GM10248 (cell line): ENCODE results near the gene SLF1.

Experiments
- CTCF ChIA-PET: fragments of 300-600 bp; sonication (Branson Sonifier 250); formaldehyde crosslinking; extraction: SDS; loops from one replicate; lab custom pipeline; 2021; ENCODE audit warnings: antibody characterized with exemption; lab: Yijun Ruan, JAX
- POLR2A ChIA-PET: fragments of 350-650 bp; sonication (Branson Sonifier 250); formaldehyde crosslinking; extraction: SDS; loops from one replicate; lab custom pipeline; 2020; ENCODE audit warnings: antibody characterized with exemption; lab: Yijun Ruan, JAX
- DNase-seq: peaks from one replicate; pipeline ENCODE4 v3.0.0; 2012; ENCODE audit errors: extremely low spot score
- TF ChIP-seq, protein P1 (sequence below): IDR thresholded peaks from 2 replicates; pipeline ENCODE4 v1.5.1; 2012; ENCODE audit warnings: mild to moderate bottlenecking, low read depth; ENCODE audit errors: extremely low read depth, missing control alignments, control extremely low read depth

Gene SLF1

DNA sequence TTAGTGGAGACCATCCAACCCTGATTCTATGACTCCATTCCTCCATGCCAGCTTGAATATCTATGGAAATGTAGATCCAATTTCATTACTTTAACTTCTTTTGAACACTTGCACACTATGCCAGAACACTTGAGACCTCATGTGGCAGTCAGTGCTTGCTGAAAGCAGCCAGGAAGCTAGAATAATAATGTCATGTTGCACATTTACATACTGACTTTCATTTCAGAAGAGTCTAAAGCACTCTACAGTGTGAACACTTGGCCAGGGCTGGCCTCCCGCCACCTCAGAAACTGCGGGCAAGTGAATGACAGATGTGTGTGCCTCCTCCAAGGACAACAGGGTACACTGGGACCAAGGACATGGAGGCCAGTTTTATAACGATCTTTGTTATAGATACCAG is 97.3 kb downstream of the SLF1 start:
- DNase-seq = no peak
- TF ChIP-seq, protein P1, sequence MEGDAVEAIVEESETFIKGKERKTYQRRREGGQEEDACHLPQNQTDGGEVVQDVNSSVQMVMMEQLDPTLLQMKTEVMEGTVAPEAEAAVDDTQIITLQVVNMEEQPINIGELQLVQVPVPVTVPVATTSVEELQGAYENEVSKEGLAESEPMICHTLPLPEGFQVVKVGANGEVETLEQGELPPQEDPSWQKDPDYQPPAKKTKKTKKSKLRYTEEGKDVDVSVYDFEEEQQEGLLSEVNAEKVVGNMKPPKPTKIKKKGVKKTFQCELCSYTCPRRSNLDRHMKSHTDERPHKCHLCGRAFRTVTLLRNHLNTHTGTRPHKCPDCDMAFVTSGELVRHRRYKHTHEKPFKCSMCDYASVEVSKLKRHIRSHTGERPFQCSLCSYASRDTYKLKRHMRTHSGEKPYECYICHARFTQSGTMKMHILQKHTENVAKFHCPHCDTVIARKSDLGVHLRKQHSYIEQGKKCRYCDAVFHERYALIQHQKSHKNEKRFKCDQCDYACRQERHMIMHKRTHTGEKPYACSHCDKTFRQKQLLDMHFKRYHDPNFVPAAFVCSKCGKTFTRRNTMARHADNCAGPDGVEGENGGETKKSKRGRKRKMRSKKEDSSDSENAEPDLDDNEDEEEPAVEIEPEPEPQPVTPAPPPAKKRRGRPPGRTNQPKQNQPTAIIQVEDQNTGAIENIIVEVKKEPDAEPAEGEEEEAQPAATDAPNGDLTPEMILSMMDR = no peak
- POLR2A ChIA-PET = no interaction called here
- CTCF ChIA-PET = interaction anchor here (1.1 to 1.9 kb wide), 3 partner anchors 9 to 22 kb away, joined by 4 to 7 read pairs (median 5); no protein-coding TSS in a partner anchor

DNA sequence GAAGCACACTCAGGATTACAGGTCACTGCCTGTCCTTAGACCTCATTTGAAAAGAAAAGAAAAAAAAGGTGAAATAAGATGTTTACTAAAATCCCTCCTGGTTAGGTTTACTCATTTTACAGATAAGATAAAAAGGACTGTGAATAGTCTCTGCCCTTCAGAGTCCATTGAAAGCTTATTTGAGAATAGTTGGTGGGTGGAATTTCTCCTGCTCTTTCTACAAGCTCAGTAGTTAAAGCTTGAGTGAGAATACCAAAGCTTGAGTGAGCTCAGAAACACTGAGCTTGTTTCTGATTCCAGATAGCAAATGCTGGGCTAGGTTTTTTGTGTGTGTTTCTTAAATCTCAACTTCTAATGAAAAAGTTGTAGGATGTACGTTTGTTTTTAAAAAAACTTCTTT is 106.7 kb downstream of the SLF1 start:
- TF ChIP-seq, protein P1 = no peak
- CTCF ChIA-PET = interaction anchor here (1.0 to 4.5 kb wide), 4 partner anchors 9 to 19 kb away, joined by 3 to 38 read pairs (median 4); no protein-coding TSS in a partner anchor
- POLR2A ChIA-PET = no interaction called here
- DNase-seq = no peak

DNA sequence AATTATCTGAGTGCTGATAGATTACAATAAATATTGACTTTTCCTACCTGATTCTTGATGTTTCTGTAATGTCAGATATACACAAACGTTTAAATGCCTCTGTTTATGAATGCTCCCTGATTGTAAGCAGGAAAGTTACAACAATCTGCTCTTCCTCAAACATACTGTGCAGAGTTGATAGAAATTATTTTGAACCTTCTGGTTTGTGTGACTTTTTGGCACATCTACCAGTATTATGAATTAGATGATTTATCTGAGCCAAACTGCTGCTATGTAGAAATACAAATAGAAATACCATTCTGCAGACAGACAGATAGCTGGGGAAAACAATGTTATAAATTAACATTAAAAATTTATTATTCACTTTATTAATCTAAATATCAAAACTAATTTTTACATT is 113.0 kb downstream of the SLF1 start:
- DNase-seq = no peak
- POLR2A ChIA-PET = no interaction called here
- CTCF ChIA-PET = interaction anchor here (1.3 to 1.6 kb wide), 3 partner anchors 10 to 23 kb away, joined by 3 to 10 read pairs (median 3); no protein-coding TSS in a partner anchor
- TF ChIP-seq, protein P1 = no peak

DNA sequence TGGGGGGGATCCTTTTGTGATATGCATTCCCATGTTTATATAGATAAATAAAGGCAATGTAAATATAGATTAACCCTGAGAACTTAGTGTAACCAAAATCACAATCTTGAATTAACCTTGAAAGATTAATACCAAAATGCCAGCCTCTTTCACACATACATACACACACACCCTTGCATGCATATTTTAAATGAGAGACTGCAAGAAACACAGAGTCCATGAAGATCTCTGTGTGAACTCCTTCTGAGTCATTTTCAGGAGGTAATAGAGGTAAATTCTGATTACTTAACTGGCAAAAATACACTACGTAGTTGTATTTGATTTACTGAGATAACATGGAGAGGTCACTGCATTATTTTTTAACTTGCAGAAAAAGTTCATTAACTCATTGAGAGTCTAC is 118.0 kb downstream of the SLF1 start:
- ChIA-PET POLR2A (no interaction called here), CTCF (interaction anchor here (1.3 to 4.1 kb wide), 8 partner anchors 10 to 212 kb away, joined by 4 to 39 read pairs (median 12); no protein-coding TSS in a partner anchor)
- no peak for DNase-seq
- TF ChIP-seq, protein P1 = no peak

DNA sequence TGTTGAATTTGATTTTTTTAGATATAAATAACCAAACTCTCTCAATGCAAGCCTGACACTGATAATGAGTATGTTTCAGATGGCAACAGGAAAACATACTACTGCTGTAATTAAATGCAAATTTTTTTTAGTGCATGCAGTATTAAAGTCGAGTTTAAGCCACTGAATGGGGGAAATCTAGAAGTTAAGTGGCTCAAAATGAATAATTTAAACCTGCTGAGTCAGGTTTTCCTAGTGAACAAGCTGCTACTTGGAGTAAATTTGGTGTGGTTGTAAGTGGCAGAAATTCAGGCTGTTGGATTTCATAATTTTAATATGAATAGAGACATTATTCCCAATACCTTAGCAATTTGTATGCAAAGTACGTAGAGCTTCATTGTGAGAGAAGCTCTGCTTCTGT is 121.8 kb downstream of the SLF1 start:
- ChIA-PET CTCF (interaction anchor here (1.2 to 4.1 kb wide), 5 partner anchors 8 to 216 kb away, joined by 3 to 38 read pairs (median 4); no protein-coding TSS in a partner anchor), POLR2A (no interaction called here)
- DNase-seq = no peak
- TF ChIP-seq, protein P1 = no peak

DNA sequence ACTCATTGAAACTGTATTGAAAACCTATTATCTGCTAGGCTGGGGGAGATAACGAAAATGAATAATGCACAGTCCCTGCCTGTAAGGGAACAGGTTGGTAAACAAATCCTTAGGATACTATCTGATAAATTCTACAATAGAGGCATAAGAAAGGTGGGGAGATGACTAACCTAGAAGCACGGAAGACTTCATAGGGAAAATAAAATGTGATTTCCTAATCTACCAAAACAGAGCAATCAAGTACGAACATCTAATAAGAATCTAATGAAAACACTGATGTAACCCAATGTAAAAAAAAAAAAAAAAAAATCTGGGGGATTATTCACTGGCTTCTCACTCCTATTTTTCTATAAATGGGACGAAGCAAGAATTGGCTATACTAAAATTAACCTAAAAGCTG is 124.4 kb downstream of the SLF1 start:
- ChIA-PET POLR2A (no interaction called here), CTCF (interaction anchor here (1.1 to 2.9 kb wide), 4 partner anchors 8 to 218 kb away, joined by 3 to 10 read pairs (median 4); no protein-coding TSS in a partner anchor)
- no peak for DNase-seq
- TF ChIP-seq, protein P1 = no peak
